Liver (tissue), 9 donors: ENCODE measurements around the gene TPST1. TPM values are rescaled to one million over a fixed set of nuclear protein-coding genes. Genes with fewer than 3 reads are reported as not detected.

Source experiments
- DNase-seq: peaks from one replicate; pipeline ENCODE4 v3.0.0-alpha.2; 2017; ENCODE audit warnings: low spot score
- H3K27ac ChIP-seq, 2 donors: one replicate each; pipeline ENCODE4 v1.7.0; 2013; ENCODE audit warnings: inconsistent platforms in 2 of 2, low read length in 2 of 2, control low read depth in 1 of 2, low read depth in 1 of 2, mild to moderate bottlenecking in 1 of 2
- H3K27me3 ChIP-seq, 4 donors: one replicate each; pipeline versions ENCODE4 v1.6.1 to v1.7.0; 2013; ENCODE audit warnings: low read length in 3 of 4, inconsistent platforms in 1 of 4, mild to moderate bottlenecking in 1 of 4, moderate library complexity in 1 of 4; ENCODE audit not compliant: control insufficient read depth in 4 of 4, insufficient read depth in 4 of 4
- H3K36me3 ChIP-seq, 4 donors: one replicate each; pipeline versions ENCODE4 v1.6.1 to v1.7.0; 2013; ENCODE audit warnings: low read length in 3 of 4, mild to moderate bottlenecking in 3 of 4, low read depth in 1 of 4, moderate library complexity in 1 of 4; ENCODE audit not compliant: control insufficient read depth in 4 of 4, insufficient read depth in 3 of 4
- H3K4me1 ChIP-seq, 4 donors: one replicate each; pipeline versions ENCODE4 v1.6.1 to v1.7.0; 2013; ENCODE audit warnings: low read length in 3 of 4, mild to moderate bottlenecking in 3 of 4, moderate library complexity in 1 of 4; ENCODE audit not compliant: control insufficient read depth in 4 of 4, insufficient read depth in 4 of 4
- H3K4me3 ChIP-seq, 3 donors: one replicate each; pipeline versions ENCODE4 v1.6.1 to v1.7.0; 2013; ENCODE audit warnings: low read length in 3 of 3, control low read depth in 1 of 3, low read depth in 1 of 3, mild to moderate bottlenecking in 1 of 3
- H3K9ac ChIP-seq, 2 donors: one replicate each; pipeline ENCODE4 v1.7.0; 2013; ENCODE audit warnings: low read length in 2 of 2, mild to moderate bottlenecking in 2 of 2, moderate library complexity in 2 of 2, control low read depth in 1 of 2, low read depth in 1 of 2
- H3K9me3 ChIP-seq, 4 donors: one replicate each; pipeline versions ENCODE4 v1.6.1 to v1.7.0; 2013; ENCODE audit warnings: low read length in 3 of 4; ENCODE audit not compliant: control insufficient read depth in 4 of 4
- EGR1 ChIP-seq, 2 donors: IDR thresholded peaks; 2 replicates each; pipeline ENCODE4 v1.6.1; 2016 to 2018; ENCODE audit warnings: antibody characterized with exemption in 2 of 2, low read depth in 2 of 2
- FOXA1 ChIP-seq: IDR thresholded peaks from 2 replicates; pipeline ENCODE4 v1.6.1; 2016; ENCODE audit warnings: antibody characterized with exemption
- FOXA2 ChIP-seq: IDR thresholded peaks from 2 replicates; pipeline ENCODE4 v1.6.1; 2016; ENCODE audit warnings: antibody characterized with exemption
- HNF4A ChIP-seq, 2 donors: conservative IDR thresholded peaks; 2 replicates each; pipeline ENCODE4 v1.6.1; 2016; ENCODE audit warnings: antibody characterized with exemption in 2 of 2, mild to moderate bottlenecking in 2 of 2
- HNF4G ChIP-seq: IDR thresholded peaks from 2 replicates; pipeline ENCODE4 v1.6.1; 2016; ENCODE audit warnings: antibody characterized with exemption
- JUND ChIP-seq, 2 donors: IDR thresholded peaks; 2 replicates each; pipeline ENCODE4 v1.6.1; 2016; ENCODE audit warnings: antibody characterized with exemption in 2 of 2
- NR2F2 ChIP-seq: IDR thresholded peaks from 2 replicates; pipeline ENCODE4 v1.6.1; 2016; ENCODE audit warnings: antibody characterized with exemption
- RAD21 ChIP-seq, 2 donors: IDR thresholded peaks; 2 replicates each; pipeline ENCODE4 v1.6.1; 2016; ENCODE audit warnings: antibody characterized with exemption in 2 of 2, mild to moderate bottlenecking in 2 of 2
- RXRA ChIP-seq, 2 donors: IDR thresholded peaks; 2 replicates each; pipeline ENCODE4 v1.6.1; 2017 to 2018; ENCODE audit warnings: antibody characterized with exemption in 2 of 2, mild to moderate bottlenecking in 1 of 2
- TAF1 ChIP-seq: conservative IDR thresholded peaks from 2 replicates; pipeline ENCODE4 v1.6.1; 2016; ENCODE audit warnings: antibody characterized with exemption, mild to moderate bottlenecking
- YY1 ChIP-seq: IDR thresholded peaks from 2 replicates; pipeline ENCODE4 v1.6.1; 2016; ENCODE audit warnings: antibody characterized with exemption, mild to moderate bottlenecking
- WGBS: extraction: QIAGEN DNeasy Blood & Tissue Kit; methylation state at CpG from one replicate; pipeline ENCODE4 v1.1.7; 2013; 5-methylcytosine and 5-hydroxymethylcytosine counted together
- polyA plus RNA-seq, 2 donors: library from polyadenylated mRNA; stranded (reverse) in 1 of 2; unstranded in 1 of 2; fragments of 200-250 nt in 1 of 2; fragments of >200 nt in 1 of 2; fragmentation: Nextera tagmentation in 1 of 2; extraction: Ambion mirVana in 1 of 2; gene quantifications; one replicate each; pipeline versions ENCODE4 v1.2.1 to v1.2.3, GENCODE V29; 2013 to 2015
- total RNA-seq, 2 donors: library from RNA; depleted of rRNA; stranded (reverse); fragments of >200 nt; gene quantifications; one replicate each; pipeline ENCODE4 v1.2.3, GENCODE V29; 2014
- TF ChIP-seq, protein P1 (sequence below): IDR thresholded peaks from 2 replicates; pipeline ENCODE4 v1.6.1; 2016; ENCODE audit warnings: antibody characterized with exemption
- TF ChIP-seq, protein P2 (sequence below): IDR thresholded peaks from 2 replicates; pipeline ENCODE4 v1.6.1; 2016; ENCODE audit warnings: antibody characterized with exemption
- TF ChIP-seq, protein P3 (sequence below): IDR thresholded peaks from 2 replicates; pipeline ENCODE4 v1.6.1; 2016; ENCODE audit warnings: antibody characterized with exemption, mild to moderate bottlenecking
- TF ChIP-seq, protein P4 (sequence below): fragments of 150-350 bp; IDR thresholded peaks from 2 replicates; pipeline ENCODE4 v1.5.1; 2017; ENCODE audit warnings: improper control_type of control experiment, low read depth, low read length; ENCODE audit not compliant: missing input control
- donor health status: healthy.
- donor health status: healthy.
- donor health status: healthy.
- donor health status: healthy.
- donor health status: healthy.

Gene TPST1
- total and polyA plus RNA-seq, 4 donors, result 23.8 to 62.5 (median 25.7) TPM

DNA sequence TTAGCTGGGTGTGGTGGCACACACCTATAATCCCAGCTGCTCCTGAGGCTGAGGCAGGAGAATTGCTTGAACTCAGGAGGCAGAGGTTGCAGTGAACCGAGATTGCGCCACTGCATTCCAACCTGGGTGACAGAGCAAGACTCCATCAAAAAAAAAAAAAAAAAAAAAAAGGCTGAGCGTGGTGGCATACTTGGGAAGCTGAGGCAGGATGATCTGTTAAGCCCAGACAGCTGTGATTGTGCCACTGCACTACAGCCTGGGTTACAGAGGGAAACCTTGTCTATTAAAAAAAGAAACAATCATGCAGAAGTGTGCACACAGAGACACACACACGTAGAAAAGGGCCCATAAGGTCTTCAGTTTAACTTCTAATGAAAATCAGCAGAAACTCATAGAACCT lies 150.6 kb downstream of the TPST1 start:
- Histone ChIP-seq H3K36me3 (peaks cover 0 to 11% (median 5%) of the 10 kb centered on the region in 4 donors), H3K27ac (no peak overlapping the region), H3K4me3 (no peak overlapping the region), H3K27me3 (no peaks in the 10 kb centered on the region), H3K9ac (no peak overlapping the region), H3K9me3 (no peaks in the 10 kb centered on the region), H3K4me1 (no peaks in the 10 kb centered on the region)
- DNase-seq, result no peak
- TF ChIP-seq TAF1, result no peak
- TF ChIP-seq, protein P1, sequence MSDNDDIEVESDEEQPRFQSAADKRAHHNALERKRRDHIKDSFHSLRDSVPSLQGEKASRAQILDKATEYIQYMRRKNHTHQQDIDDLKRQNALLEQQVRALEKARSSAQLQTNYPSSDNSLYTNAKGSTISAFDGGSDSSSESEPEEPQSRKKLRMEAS, result no peak
- TF ChIP-seq YY1, result no peak
- WGBS, result 83% methylated on average over 4 of the region's 4 CpGs

DNA sequence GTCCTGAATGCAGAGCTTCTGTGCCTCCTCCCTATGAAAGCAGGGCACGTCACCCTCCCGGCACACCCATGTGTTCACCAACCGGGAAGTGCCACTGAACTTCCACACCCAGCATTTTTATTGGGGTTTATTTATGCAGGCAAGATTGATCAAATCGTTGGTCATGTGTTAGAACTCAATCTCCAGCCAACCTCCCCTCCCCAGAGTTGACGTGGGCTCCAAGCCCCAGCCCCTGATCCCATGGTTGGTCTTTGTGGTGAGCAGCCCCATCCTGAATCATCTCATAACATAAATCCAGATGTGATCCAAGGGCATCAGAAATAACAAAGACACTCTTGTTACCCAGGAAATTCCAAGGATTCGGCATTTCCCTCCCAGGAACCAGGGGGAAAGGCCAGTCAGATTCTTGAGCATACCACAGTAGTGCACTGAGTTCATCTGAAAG lies 151.2 kb downstream of the TPST1 start:
- 88% methylated on average over 6 of the region's 6 CpGs for whole genome bisulfite sequencing
- Histone ChIP-seq H3K36me3 (peaks cover 0 to 11% (median 5%) of the 10 kb centered on the region in 4 donors), H3K4me1 (no peaks in the 10 kb centered on the region), H3K27me3 (no peaks in the 10 kb centered on the region), H3K9ac (no peak overlapping the region), H3K4me3 (no peak overlapping the region), H3K9me3 (no peaks in the 10 kb centered on the region), H3K27ac (no peak overlapping the region)
- TF ChIP-seq, protein P2, sequence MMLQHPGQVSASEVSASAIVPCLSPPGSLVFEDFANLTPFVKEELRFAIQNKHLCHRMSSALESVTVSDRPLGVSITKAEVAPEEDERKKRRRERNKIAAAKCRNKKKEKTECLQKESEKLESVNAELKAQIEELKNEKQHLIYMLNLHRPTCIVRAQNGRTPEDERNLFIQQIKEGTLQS, result no peak
- TF ChIP-seq JUND (IDR thresholded peaks at IDR 0.05) (no peak), RAD21 (IDR thresholded peaks at IDR 0.05) (no peak), HNF4A (conservative IDR thresholded peaks at IDR 0.05) (no peak), EGR1 (IDR thresholded peaks at IDR 0.05; ENCODE audit: low read depth in 2 of 2) (no peak)
- TF ChIP-seq, protein P3, sequence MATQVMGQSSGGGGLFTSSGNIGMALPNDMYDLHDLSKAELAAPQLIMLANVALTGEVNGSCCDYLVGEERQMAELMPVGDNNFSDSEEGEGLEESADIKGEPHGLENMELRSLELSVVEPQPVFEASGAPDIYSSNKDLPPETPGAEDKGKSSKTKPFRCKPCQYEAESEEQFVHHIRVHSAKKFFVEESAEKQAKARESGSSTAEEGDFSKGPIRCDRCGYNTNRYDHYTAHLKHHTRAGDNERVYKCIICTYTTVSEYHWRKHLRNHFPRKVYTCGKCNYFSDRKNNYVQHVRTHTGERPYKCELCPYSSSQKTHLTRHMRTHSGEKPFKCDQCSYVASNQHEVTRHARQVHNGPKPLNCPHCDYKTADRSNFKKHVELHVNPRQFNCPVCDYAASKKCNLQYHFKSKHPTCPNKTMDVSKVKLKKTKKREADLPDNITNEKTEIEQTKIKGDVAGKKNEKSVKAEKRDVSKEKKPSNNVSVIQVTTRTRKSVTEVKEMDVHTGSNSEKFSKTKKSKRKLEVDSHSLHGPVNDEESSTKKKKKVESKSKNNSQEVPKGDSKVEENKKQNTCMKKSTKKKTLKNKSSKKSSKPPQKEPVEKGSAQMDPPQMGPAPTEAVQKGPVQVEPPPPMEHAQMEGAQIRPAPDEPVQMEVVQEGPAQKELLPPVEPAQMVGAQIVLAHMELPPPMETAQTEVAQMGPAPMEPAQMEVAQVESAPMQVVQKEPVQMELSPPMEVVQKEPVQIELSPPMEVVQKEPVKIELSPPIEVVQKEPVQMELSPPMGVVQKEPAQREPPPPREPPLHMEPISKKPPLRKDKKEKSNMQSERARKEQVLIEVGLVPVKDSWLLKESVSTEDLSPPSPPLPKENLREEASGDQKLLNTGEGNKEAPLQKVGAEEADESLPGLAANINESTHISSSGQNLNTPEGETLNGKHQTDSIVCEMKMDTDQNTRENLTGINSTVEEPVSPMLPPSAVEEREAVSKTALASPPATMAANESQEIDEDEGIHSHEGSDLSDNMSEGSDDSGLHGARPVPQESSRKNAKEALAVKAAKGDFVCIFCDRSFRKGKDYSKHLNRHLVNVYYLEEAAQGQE, result no peak
- TF ChIP-seq, protein P1, result no peak
- no peak for DNase-seq

DNA sequence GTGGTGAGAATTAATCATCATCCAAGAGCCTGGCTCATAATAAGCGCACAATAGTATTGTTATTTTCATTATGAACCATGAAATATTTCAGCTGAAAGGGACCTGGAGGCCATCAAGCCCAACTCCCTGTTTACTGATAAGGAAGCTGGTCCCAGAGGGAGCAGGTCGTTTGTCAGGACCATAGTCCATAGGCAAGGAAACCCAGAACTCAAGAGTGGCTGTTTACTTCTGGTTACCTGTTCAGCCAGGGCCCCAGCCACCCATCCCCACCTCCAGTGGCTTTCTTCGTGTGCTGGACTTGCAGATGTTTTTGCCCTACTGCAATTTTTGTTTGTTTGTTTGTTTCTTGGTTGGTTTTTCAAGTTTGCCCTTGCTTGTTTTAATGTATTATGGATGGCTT lies 152.0 kb downstream of the TPST1 start:
- Histone ChIP-seq H3K4me3 (no peak overlapping the region), H3K9ac (no peak overlapping the region), H3K27ac (no peak overlapping the region), H3K4me1 (no peaks in the 10 kb centered on the region), H3K36me3 (peaks cover 0 to 11% (median 5%) of the 10 kb centered on the region in 4 donors), H3K27me3 (no peaks in the 10 kb centered on the region), H3K9me3 (no peaks in the 10 kb centered on the region)
- WGBS, result 75% methylated on average over 3 of the region's 3 CpGs
- DNase-seq, result no peak
- TF ChIP-seq NR2F2 (no peak), FOXA1 (no peak), EGR1 (IDR thresholded peaks at IDR 0.05; ENCODE audit: low read depth in 2 of 2) (no peak), FOXA2 (no peak), TAF1 (no peak), RXRA (IDR thresholded peaks at IDR 0.05) (no peak), HNF4G (no peak)
- TF ChIP-seq, protein P4, sequence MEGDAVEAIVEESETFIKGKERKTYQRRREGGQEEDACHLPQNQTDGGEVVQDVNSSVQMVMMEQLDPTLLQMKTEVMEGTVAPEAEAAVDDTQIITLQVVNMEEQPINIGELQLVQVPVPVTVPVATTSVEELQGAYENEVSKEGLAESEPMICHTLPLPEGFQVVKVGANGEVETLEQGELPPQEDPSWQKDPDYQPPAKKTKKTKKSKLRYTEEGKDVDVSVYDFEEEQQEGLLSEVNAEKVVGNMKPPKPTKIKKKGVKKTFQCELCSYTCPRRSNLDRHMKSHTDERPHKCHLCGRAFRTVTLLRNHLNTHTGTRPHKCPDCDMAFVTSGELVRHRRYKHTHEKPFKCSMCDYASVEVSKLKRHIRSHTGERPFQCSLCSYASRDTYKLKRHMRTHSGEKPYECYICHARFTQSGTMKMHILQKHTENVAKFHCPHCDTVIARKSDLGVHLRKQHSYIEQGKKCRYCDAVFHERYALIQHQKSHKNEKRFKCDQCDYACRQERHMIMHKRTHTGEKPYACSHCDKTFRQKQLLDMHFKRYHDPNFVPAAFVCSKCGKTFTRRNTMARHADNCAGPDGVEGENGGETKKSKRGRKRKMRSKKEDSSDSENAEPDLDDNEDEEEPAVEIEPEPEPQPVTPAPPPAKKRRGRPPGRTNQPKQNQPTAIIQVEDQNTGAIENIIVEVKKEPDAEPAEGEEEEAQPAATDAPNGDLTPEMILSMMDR, result no peak
- TF ChIP-seq, protein P3, result no peak
